HG03060 (cell line): ENCODE measurements around the gene WNT7B.

Experiments used
- ATAC-seq: cut with Tn5 transposase; IDR thresholded peaks from one replicate; pipeline ENCODE4 v1.9.1; 2021; ENCODE audit warnings: low read depth, moderate number of reproducible peaks; ENCODE audit not compliant: unreplicated experiment

Gene WNT7B

GRCh38 chr22:45891996-45892621 is 84.9 kb downstream of the WNT7B start:
- no peak for ATAC-seq

DNA sequence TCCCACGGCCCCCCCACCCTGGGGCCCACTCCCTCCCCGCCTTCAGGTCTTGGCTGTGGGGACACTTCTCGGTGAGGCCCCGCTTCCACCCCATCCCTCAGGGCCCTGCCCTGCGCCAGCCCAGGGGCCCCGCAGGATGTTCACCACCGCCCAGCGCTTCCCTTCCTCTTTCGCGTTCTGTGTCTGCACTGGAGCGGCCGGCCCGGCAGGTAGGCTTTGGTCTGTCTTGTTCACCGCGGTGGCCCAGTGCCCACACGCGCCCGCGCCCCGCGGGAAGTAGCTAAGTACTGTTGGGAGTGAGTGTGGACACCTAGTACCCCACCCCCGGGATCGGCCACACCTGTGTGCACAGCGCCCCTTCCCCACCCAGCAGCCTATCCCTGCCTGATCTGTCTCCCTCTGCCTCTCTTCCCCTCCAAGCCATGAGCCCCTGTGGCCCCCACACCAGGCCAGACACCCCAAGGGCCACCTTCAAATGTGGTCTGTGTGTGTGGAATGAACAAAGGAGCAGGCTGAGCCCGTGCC is 85.4 kb downstream of the WNT7B start:
- no peak for ATAC-seq

DNA sequence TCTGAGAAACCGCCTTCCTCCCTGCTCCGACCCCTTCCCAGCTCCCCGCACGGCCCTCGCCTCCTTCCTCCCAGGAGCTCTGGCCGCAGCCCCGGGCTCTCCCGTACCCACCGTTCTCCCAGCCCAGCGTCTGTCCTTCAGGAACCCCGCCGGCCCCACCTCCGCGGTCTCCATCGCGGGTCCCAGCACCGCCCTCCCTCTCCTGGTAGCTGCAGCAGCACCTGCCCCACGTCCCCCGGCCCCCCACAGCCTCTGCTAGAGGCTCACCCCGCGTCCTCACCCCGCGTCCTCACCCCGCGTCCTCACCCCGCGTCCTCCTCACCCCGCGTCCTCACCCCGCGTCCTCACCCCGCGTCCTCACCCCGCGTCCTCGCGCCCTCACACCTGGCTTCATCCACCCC is 85.9 kb downstream of the WNT7B start:
- no peak for ATAC-seq

GRCh38 chr22:45890351-45890635 is 86.7 kb downstream of the WNT7B start:
- ATAC-seq: no peak

- ATAC-seq: no peak
Observed at GRCh38 chr22:45889539-45890350, 87.2 kb downstream of the WNT7B start.

DNA sequence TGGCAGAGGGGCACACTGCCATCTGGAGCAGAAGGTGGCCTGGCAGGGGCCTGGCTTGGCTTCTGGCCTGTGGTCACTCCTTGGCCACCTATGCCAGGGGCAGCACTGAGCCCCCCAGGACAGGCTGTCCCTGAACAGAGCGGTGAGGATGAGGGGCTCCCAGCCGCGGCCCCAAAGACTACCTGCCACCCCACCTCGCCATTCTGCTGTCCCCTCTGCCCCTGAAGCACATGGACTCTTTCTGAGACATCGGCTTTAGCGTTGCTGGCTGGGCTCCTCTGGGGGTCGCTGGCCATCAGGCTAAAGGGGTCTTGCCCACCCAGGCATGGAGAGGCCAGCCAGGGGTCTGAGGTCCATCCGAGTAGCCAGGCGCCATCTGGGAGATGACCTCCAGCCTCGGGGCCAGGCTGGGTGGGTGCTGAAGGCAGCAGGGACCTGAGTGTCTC is 87.8 kb downstream of the WNT7B start:
- ATAC-seq: no peak

- no peak for ATAC-seq
Observed at GRCh38 chr22:45888221-45889092, 88.5 kb downstream of the WNT7B start.

- ATAC-seq: no peak
Observed at GRCh38 chr22:45887202-45888131, 89.5 kb downstream of the WNT7B start.

DNA sequence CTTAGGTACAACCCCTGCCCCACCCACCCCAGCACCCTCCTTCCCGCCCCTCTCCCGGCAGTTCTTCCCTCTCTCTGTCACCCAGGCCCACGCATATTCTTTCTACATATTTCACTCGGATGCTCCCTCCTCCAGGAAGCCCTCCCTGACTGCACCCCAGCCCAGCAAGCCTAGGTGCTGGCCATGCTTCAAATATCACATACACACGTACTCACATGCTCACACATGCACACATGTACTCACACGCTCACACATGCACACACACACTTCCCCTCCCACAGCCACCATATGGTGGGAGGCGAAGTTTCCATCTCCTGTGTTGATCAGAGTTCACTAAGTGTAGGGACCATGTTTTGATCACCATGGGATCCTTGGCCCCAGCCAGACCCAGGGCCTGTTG is 90.4 kb downstream of the WNT7B start:
- ATAC-seq: no peak

GRCh38 chr22:45885941-45886395 is 91.0 kb downstream of the WNT7B start:
- no peak for ATAC-seq

GRCh38 chr22:45885171-45885840 is 91.7 kb downstream of the WNT7B start:
- ATAC-seq: no peak

DNA sequence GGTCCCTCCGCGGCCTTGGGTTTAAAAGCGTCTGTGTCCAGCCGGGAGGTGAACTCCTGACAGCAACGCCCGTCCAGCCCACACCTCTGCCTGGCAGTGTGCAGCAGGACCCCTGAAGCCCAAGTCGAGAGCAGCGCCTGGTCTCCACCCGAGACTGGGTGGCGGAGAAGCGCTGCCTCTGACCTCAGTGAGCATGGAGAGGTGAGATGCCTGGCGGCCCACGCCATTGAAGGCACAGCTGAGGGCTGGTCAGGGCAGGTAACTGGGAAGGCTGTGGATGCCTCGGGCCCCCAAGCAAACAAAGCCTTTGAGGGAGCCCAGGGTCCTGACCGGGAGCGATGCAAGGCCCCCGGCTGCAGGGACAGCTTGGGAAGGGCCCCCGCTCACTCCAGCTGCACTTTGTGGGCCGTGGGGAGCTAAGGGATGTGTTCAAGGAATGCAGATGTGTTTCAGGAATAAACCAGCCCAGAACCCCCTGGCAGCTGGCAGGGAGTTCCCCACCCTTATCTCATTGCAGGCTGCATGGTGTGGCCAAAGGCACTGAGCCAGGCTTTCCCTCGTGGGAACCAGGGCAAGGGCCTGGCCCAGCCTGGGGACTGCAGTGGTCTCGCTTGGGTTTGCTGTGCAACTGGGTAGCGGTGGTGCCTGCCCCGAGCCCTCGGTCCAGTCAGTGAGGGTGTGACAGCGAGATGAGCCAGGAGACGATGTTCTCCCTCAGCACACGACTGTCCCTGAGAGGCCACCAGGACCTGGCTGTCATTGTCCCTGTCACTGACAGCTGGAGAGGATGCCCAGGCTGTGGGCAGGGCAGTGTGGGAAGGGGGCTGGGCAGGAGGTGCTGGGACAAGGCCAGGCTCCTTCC is 92.5 kb downstream of the WNT7B start:
- ATAC-seq: no peak

- ATAC-seq: no peak
Observed at GRCh38 chr22:45883811-45884170, 93.2 kb downstream of the WNT7B start.

DNA sequence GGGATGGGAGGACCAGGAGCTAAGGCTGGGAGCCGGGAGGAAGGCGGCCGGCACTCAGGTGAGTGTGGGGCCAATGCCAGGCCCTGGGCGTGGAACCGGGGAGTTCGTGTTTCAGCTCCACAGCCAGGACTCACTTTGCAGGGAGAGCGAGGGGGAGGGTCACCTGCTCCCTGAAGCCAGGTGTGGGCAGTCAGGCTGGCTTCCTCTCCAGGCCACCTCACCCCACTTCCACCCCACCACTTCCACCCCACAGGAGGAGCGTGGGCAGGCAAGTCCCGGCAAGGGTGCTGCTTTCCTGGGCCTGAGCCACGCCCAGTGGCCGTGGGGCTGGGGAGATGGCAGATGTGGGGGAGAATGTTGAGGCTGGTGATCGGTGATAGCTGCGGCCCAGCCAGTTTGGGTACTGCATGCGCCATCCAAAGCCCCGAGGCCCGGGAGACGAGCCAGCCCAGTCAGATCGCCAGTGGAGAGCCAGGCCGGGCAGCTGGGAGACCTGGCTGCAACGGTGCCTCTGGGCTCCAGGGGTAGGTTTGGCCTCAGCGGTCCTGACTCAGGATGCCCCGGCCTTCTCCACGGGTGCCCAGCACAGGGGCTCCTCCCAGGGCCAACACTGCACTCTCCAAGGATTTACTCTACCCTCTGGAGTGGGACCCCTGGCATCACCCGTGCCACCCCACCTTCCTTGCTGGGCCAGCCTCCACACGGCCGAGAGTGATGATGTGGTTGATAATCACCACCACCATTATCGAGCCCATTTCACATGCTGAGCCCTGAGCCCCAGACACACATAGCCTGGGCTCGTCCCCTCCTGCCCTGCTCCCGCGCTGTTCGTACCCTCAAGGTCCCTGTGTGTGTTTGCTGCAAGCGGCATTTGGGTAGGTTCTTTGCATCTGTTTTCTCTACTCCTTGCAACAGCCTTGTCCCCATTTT is 93.8 kb downstream of the WNT7B start:
- ATAC-seq: no peak

GRCh38 chr22:45881524-45881875 is 95.5 kb downstream of the WNT7B start:
- no peak for ATAC-seq

DNA sequence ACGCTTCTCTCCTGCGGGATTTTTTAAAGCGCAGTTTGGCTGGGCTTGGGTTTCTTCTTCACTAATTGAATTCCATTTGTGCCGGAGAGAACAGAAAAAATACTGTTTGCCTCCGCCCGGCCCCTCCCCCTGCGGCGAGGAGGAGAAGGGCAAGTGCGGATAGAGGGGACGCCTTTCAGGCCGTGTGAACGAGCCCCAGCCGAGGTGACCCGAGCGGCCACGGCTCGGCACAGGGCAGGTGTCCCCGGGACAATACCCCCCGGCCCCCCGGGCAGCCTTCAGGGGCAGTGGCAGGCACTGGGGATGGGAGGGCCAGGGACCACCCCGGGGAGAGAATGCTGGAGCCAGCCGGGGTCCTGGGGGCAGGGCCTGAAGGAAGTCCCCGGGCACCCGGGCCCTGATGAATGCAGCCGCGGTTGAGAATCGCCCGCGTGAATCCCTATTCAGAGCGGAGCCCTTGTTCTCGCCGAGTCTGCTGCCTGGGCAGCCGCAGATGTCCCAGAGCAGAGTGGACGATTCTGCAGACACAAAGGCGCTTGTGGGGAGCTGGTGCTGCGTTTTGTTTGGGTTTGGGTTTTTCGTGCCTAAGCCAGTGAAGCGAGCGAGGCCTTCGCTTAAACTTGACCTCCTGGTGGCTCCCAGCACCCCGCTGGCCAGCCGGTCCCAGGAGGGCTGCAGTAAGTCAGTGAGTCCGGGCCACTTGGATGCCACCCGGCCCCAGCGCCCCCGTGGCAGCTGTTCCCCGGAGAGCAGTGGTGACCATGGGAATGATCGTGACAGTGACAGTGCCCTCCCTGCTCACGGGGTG is 96.0 kb downstream of the WNT7B start:
- no peak for ATAC-seq
